HepG2 (cell line): ENCODE data around the gene SPATA25. TPM values are rescaled to one million over a fixed set of nuclear protein-coding genes. Genes with fewer than 3 reads are reported as not detected.

ENCODE experiments used
- ATAC-seq: fragments of 200-7000 bp; cut with Tn5 transposase; 3 replicates; pipeline ENCODE4 v1.9.1; 2020; ENCODE audit warnings: mild to moderate bottlenecking, moderate library complexity
- Bru-seq: library from RNA; stranded (reverse); fragments of 400-500 nt; gene quantifications from one replicate; lab custom pipeline; 2021; lab: Mats Ljungman, UMichigan
- BruChase-seq, 2 experiments: library from RNA; stranded (reverse); fragments of 400-500 nt; gene quantifications; one replicate each; lab custom pipeline; 2021; lab: Mats Ljungman, UMichigan
- BruUV-seq: library from RNA; stranded (reverse); fragments of 400-500 nt; replicated peaks from 2 replicates; lab custom pipeline; 2021; lab: Mats Ljungman, UMichigan
- CTCF ChIA-PET: fragments of 300-600 bp; formaldehyde crosslinking; extraction: SDS; loops from one replicate; lab custom pipeline; 2021; ENCODE audit warnings: low total read pairs, inconsistent platforms, low intra/inter-chr PET ratio; lab: Yijun Ruan, JAX
- POLR2A ChIA-PET: fragments of 350-600 bp; sonication (Branson Sonifier 250); formaldehyde crosslinking; loops from one replicate; lab custom pipeline; 2020; ENCODE audit warnings: antibody characterized with exemption, inconsistent platforms; lab: Yijun Ruan, JAX
- DNase-seq: peaks from one replicate; pipeline ENCODE4 v3.0.0-alpha.2; 2015; ENCODE audit warnings: low spot score
- FAIRE-seq: peaks from 3 replicates; lab custom pipeline; 2011; peaks lifted over from hg19 to GRCh38; lab: Jason Lieb, UNC
- H2AFZ ChIP-seq: one replicate; pipeline ENCODE4 v1.6.1; 2011; ENCODE audit warnings: low read length, inconsistent platforms
- H3K27ac ChIP-seq: fragments of 300-600 bp; 3 replicates; pipeline ENCODE4 v1.8.0; 2011; ENCODE audit warnings: mixed run types, mild to moderate bottlenecking, mixed read lengths, low read length, inconsistent platforms; ENCODE audit not compliant: insufficient read depth; ENCODE audit errors: extremely low read length
- H3K27me3 ChIP-seq, 2 experiments: fragments of 200-600 bp in 1 of 2; 2 replicates in 1 of 2; 3 replicates in 1 of 2; pipeline versions ENCODE4 v1.6.0 to v1.8.0; 2011; ENCODE audit warnings: low read length in 2 of 2, mild to moderate bottlenecking in 2 of 2, moderate library complexity in 2 of 2, inconsistent platforms in 1 of 2; ENCODE audit not compliant: insufficient read depth in 2 of 2, control insufficient read depth in 1 of 2
- H3K36me3 ChIP-seq, 2 experiments: fragments of 200-600 bp in 1 of 2; replicated peaks in 1 of 2; 2 replicates in 1 of 2; 3 replicates in 1 of 2; pipeline versions ENCODE4 v1.5.1 to v1.8.0; 2011; ENCODE audit warnings: low read length in 2 of 2, inconsistent platforms in 1 of 2; ENCODE audit not compliant: insufficient read depth in 2 of 2, control insufficient read depth in 1 of 2
- H3K4me1 ChIP-seq: 2 replicates; pipeline ENCODE4 v1.5.1; 2012; ENCODE audit warnings: low read length, inconsistent platforms; ENCODE audit not compliant: insufficient read depth
- H3K4me2 ChIP-seq: 2 replicates; pipeline ENCODE4 v1.6.0; 2011; ENCODE audit warnings: low read depth, low read length, inconsistent platforms
- H3K4me3 ChIP-seq, 3 experiments: fragments of 200-600 bp in 1 of 3; sonication (generic), shearing (Covaris generic) in 1 of 3; replicated peaks in 1 of 3; 2 replicates each; pipeline ENCODE4 v1.5.1; 2011 to 2016; ENCODE audit warnings: low read length in 3 of 3, inconsistent platforms in 2 of 3, low read depth in 2 of 3, mild to moderate bottlenecking in 2 of 3, control low read depth in 1 of 3, mixed read lengths in 1 of 3; ENCODE audit not compliant: insufficient read depth in 1 of 3
- H3K79me2 ChIP-seq: one replicate; pipeline ENCODE4 v1.6.1; 2011; ENCODE audit warnings: low read length, inconsistent platforms; ENCODE audit not compliant: insufficient read depth
- H3K9ac ChIP-seq: 2 replicates; pipeline ENCODE4 v1.6.0; 2011; ENCODE audit warnings: mild to moderate bottlenecking, low read depth, low read length, inconsistent platforms; ENCODE audit not compliant: insufficient read depth
- H3K9me3 ChIP-seq: 2 replicates; pipeline ENCODE4 v1.5.1; 2012; ENCODE audit warnings: mild to moderate bottlenecking, low read length
- H4K20me1 ChIP-seq: 2 replicates; pipeline ENCODE4 v1.6.0; 2011; ENCODE audit warnings: inconsistent platforms, mild to moderate bottlenecking, low read length, moderate library complexity; ENCODE audit not compliant: insufficient read depth
- ASH2L ChIP-seq: fragments of 300-600, 200-600 bp; sonication (generic); IDR thresholded peaks from 2 replicates; pipeline ENCODE4 v1.7.0; 2017; ENCODE audit warnings: low read depth, mild to moderate bottlenecking, moderate library complexity, mixed read lengths, low read length; ENCODE audit not compliant: insufficient read length
- HDAC1 ChIP-seq: sonication (generic); formaldehyde crosslinking; IDR thresholded peaks from 2 replicates; pipeline ENCODE4 v1.5.1; 2020; ENCODE audit warnings: mild to moderate bottlenecking, missing genetic modification reagents
- JARID2 ChIP-seq: sonication (generic); formaldehyde crosslinking; IDR thresholded peaks from 2 replicates; pipeline ENCODE4 v1.8.1; 2023; ENCODE audit warnings: missing genetic modification reagents, inconsistent platforms; ENCODE audit not compliant: insufficient replicate concordance
- POLR2A ChIP-seq, 2 experiments: IDR thresholded peaks; 2 replicates each; pipeline ENCODE4 v1.6.1; 2011; ENCODE audit warnings: low read depth in 2 of 2, low read length in 2 of 2, mild to moderate bottlenecking in 1 of 2, moderate library complexity in 1 of 2; ENCODE audit not compliant: insufficient read depth in 1 of 2
- POLR2AphosphoS5 ChIP-seq: IDR thresholded peaks from 2 replicates; pipeline ENCODE4 v1.6.1; 2012; ENCODE audit warnings: low read depth, low read length
- POLR2G ChIP-seq: fragments of 200-400 bp; formaldehyde crosslinking; IDR thresholded peaks from 2 replicates; pipeline ENCODE4 v1.6.1; 2018; ENCODE audit warnings: mild to moderate bottlenecking, low read depth, low read length, moderate library complexity
- SMARCE1 ChIP-seq: fragments of 450-650 bp; IDR thresholded peaks from 2 replicates; pipeline ENCODE4 v1.6.1; 2017; ENCODE audit warnings: borderline replicate concordance
- ZC3H13 ChIP-seq: sonication (generic); formaldehyde crosslinking; IDR thresholded peaks from 2 replicates; pipeline ENCODE4 v1.8.1; 2023; ENCODE audit warnings: mild to moderate bottlenecking, missing genetic modification reagents, moderate library complexity
- ZNF746 ChIP-seq: sonication (generic); formaldehyde crosslinking; IDR thresholded peaks from 2 replicates; pipeline ENCODE4 v1.8.0; 2022; ENCODE audit warnings: mild to moderate bottlenecking, missing genetic modification reagents
- ZZZ3 ChIP-seq: sonication (generic); formaldehyde crosslinking; IDR thresholded peaks from 2 replicates; pipeline ENCODE4 v1.4.0; 2020; ENCODE audit warnings: missing genetic modification reagents, mild to moderate bottlenecking, borderline replicate concordance
- WGBS: methylation state at CpG from one replicate; pipeline ENCODE4 v1.1.6; 2017; ENCODE audit warnings: low lambda C conversion rate; 5-methylcytosine and 5-hydroxymethylcytosine counted together
- in situ Hi-C: cut with HindIII; loops from 2 replicates; pipeline ENCODE4 v1.10.0; 2017; ENCODE audit warnings: low pct_unique_long_range_greater_than_20kb; ENCODE audit not compliant: extremely low pct_ligation_motif_present
- intact Hi-C: fragments of 100-400 bp; cut with micrococcal nuclease; formaldehyde crosslinking; loops from one replicate; pipeline ENCODE4 v1.10.0; 2022; ENCODE audit not compliant: unreplicated experiment
- long read RNA-seq, 2 experiments: library from RNA in 1 of 2; library from polyadenylated mRNA in 1 of 2; stranded (forward) in 1 of 2; unstranded in 1 of 2; transcript quantifications; one replicate each; pipeline ENCODE4 v2.0.0, GENCODE V29; 2019 to 2022
- polyA minus RNA-seq, 3 experiments: library from RNA; depleted of rRNA, polyadenylated mRNA; stranded (reverse); fragments of >200 nt; gene quantifications; 2 replicates each; pipeline ENCODE4 v1.2.3, GENCODE V29; 2011; ENCODE audit warnings: low replicate concordance in 1 of 3
- polyA plus RNA-seq, 8 experiments: library from polyadenylated mRNA; depleted of rRNA in 3 of 8; stranded (reverse) in 7 of 8; unstranded in 1 of 8; fragments of >200 nt; fragmentation: Illumina TruSeq in 4 of 8; extraction: Trizol in 4 of 8; gene quantifications; 2 replicates each; pipeline versions ENCODE4 v1.2.1 to v1.2.3, GENCODE V29; 2011 to 2016; ENCODE audit warnings: low read depth in 4 of 8, missing spikeins in 1 of 8, mixed read lengths in 1 of 8; ENCODE audit not compliant: insufficient read depth in 1 of 8
- total RNA-seq, 5 experiments: library from RNA; depleted of rRNA; stranded (reverse); fragments of >200 nt; fragmentation: Illumina TruSeq; extraction: Trizol; gene quantifications; 2 replicates each; pipeline ENCODE4 v1.2.3, GENCODE V29; 2016; ENCODE audit warnings: low read depth in 1 of 5
- TF ChIP-seq, protein P1 (sequence below): sonication (generic); formaldehyde crosslinking; IDR thresholded peaks from 2 replicates; pipeline ENCODE4 v1.4.0; 2020; ENCODE audit warnings: mild to moderate bottlenecking, missing genetic modification reagents

SPATA25 gene, protein sequence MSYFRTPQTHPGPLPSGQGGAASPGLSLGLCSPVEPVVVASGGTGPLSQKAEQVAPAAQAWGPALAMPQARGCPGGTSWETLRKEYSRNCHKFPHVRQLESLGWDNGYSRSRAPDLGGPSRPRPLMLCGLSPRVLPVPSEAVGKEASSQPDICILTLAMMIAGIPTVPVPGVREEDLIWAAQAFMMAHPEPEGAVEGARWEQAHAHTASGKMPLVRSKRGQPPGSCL
- total RNA-seq (2016; rRNA removed; fragmentation: Illumina TruSeq; extraction: Trizol) (3.3 and 7.6 TPM in 2 replicates), polyA plus RNA-seq (2011; rRNA removed) (4.8 and 8.9 TPM in 2 replicates), polyA minus RNA-seq (2011; rRNA and poly(A)+ RNA removed; ENCODE audit: low replicate concordance) (3.0 and 7.4 TPM in 2 replicates), Bru-seq, nascent RNA (percentile 95 among the genes with signal in this experiment), BruChase-seq, experiment 1, labeled RNA remaining after a 6-hour chase (percentile 70 among the genes with signal in this experiment), BruChase-seq, experiment 2, labeled RNA remaining after a 2-hour chase (percentile 87 among the genes with signal in this experiment)
- 0.35 and 0.40 TPM in 2 replicates for total RNA-seq (2016; cell fraction: cytosol; rRNA removed; fragmentation: Illumina TruSeq; extraction: Trizol; ENCODE audit: low read depth)
- total RNA-seq (2016; cell fraction: insoluble cytoplasmic fraction; rRNA removed; fragmentation: Illumina TruSeq; extraction: Trizol) = 2.3 and 8.1 TPM in 2 replicates
- 2.3 TPM in 2 replicates for total RNA-seq (2016; cell fraction: membrane; rRNA removed; fragmentation: Illumina TruSeq; extraction: Trizol)
- total RNA-seq (2016; cell fraction: nucleus; rRNA removed; fragmentation: Illumina TruSeq; extraction: Trizol) = 13.0 and 19.1 TPM in 2 replicates
- polyA plus RNA-seq (2011; cell fraction: cytosol; rRNA removed) = 1.8 and 3.7 TPM in 2 replicates
- 44.5 and 49.8 TPM in 2 replicates for polyA plus RNA-seq (2011; cell fraction: nucleus; rRNA removed)
- 2.1 and 3.2 TPM in 2 replicates for polyA plus RNA-seq (2012)
- polyA plus RNA-seq (2016; cell fraction: cytosol; fragmentation: Illumina TruSeq; extraction: Trizol; ENCODE audit: low read depth) = 0.34 and 0.51 TPM in 2 replicates
- polyA plus RNA-seq (2016; cell fraction: insoluble cytoplasmic fraction; fragmentation: Illumina TruSeq; extraction: Trizol; ENCODE audit: low read depth) = 1.0 and 1.7 TPM in 2 replicates
- 0.37 and 1.7 TPM in 2 replicates for polyA plus RNA-seq (2016; cell fraction: membrane; fragmentation: Illumina TruSeq; extraction: Trizol; ENCODE audit: low read depth)
- 23.9 and 34.2 TPM in 2 replicates for polyA plus RNA-seq (2016; cell fraction: nucleus; fragmentation: Illumina TruSeq; extraction: Trizol; ENCODE audit: insufficient read depth, low read depth)
- polyA minus RNA-seq (2011; cell fraction: cytosol; rRNA and poly(A)+ RNA removed) = 1.8 and 2.4 TPM in 2 replicates
- polyA minus RNA-seq (2011; cell fraction: nucleus; rRNA and poly(A)+ RNA removed) = 19.0 and 20.9 TPM in 2 replicates
- long read RNA-seq, experiment 1 = 0 reads
- long read RNA-seq, experiment 2, partial matches to known transcripts = 0 of 1 reads
- long read RNA-seq, experiment 2, other reads (novel, unspliced or antisense) = 1 of 1 reads

DNA sequence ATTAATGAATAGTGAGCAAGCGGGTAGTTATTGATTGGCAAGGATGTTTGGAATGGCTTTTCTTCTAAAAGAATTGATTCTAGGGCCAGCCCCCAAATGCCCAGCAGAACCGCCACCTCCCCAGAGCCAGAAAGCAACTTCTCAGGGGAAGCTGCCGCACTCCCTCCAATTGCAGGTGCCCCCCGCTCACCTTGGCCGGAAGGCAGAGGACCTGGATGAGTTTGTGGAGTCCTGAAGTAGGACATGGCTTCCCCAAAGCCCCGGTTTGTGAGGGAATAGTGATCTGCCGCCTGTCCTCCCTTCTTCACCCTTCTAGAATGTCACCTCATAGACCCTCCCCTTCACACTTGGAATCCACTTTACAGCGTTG lies at the start of gene SPATA25:
Gene SPATA25 (minus strand): TSS at position 277 of the 370 bp plus-strand sequence. CDS start 32 bp downstream, at position 245.
- H4K20me1 ChIP-seq = no peaks in the 10 kb centered on the region
- H3K79me2 ChIP-seq = peaks cover 32% of the 10 kb centered on the region
- in situ Hi-C loops (no loop called here), intact Hi-C loops (loop anchor here (10.0 kb wide), 1 partner anchor 93 kb away; the partner anchor contains the start of genes DNTTIP1 and WFDC3)
- WGBS = 99% methylated on average over 8 of the region's 8 CpGs
- ChIA-PET POLR2A (interaction anchor here (1.5 to 7.5 kb wide), 4 partner anchors 18 to 59 kb away, joined by 4 to 78 read pairs (median 9); partner anchors contain the start of genes PCIF1 and SNX21), CTCF (no interaction called here)
- no peak within 1 kb of the TSS for H2AFZ ChIP-seq
- no peak for ATAC-seq
- H3K27me3 ChIP-seq = no peaks in the 10 kb centered on the region
- peak within 1 kb of the TSS; percentile 85; the same call in 1 of the 2 replicates for H3K4me2 ChIP-seq
- no peak for FAIRE-seq
- H3K4me1 ChIP-seq = peaks cover 46% of the 10 kb centered on the region
- no peak within 1 kb of the TSS for H3K9ac ChIP-seq
- no peak for DNase-seq
- no TSS peak for BruUV-seq
- TF ChIP-seq SMARCE1 = no peak
- TF ChIP-seq, protein P1, sequence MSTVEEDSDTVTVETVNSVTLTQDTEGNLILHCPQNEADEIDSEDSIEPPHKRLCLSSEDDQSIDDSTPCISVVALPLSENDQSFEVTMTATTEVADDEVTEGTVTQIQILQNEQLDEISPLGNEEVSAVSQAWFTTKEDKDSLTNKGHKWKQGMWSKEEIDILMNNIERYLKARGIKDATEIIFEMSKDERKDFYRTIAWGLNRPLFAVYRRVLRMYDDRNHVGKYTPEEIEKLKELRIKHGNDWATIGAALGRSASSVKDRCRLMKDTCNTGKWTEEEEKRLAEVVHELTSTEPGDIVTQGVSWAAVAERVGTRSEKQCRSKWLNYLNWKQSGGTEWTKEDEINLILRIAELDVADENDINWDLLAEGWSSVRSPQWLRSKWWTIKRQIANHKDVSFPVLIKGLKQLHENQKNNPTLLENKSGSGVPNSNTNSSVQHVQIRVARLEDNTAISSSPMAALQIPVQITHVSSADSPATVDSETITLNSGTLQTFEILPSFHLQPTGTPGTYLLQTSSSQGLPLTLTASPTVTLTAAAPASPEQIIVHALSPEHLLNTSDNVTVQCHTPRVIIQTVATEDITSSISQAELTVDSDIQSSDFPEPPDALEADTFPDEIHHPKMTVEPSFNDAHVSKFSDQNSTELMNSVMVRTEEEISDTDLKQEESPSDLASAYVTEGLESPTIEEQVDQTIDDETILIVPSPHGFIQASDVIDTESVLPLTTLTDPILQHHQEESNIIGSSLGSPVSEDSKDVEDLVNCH (CRISPR knock-in tag) = no peak
- TF ChIP-seq HDAC1 (CRISPR knock-in tag) = no peak
- TF ChIP-seq ZNF746 (CRISPR knock-in tag) = 0 out of 2 replicates have a peak, but pooled peaks have one; percentile 12
- TF ChIP-seq ZZZ3 (CRISPR knock-in tag) = no peak
- TF ChIP-seq ASH2L = no peak
- peak in 1 of 2 experiments; percentile 24; a peak in 2 of 4 replicates for TF ChIP-seq POLR2A (IDR thresholded peaks at IDR 0.05; ENCODE audit: insufficient read depth in 1 of 2, low read depth in 2 of 2, low read length in 2 of 2)
- TF ChIP-seq JARID2 (CRISPR knock-in tag) = no peak
- 0 out of 2 replicates have a peak, but pooled peaks have one; percentile 25 for TF ChIP-seq POLR2AphosphoS5
- peak; percentile 26; the same call in 1 of the 2 replicates for TF ChIP-seq ZC3H13 (CRISPR knock-in tag)
- TF ChIP-seq POLR2G = peak; percentile 46
- H3K36me3 ChIP-seq = peaks cover 21 to 44% of the 10 kb centered on the region in 2 experiments
- no peaks in the 10 kb centered on the region for H3K9me3 ChIP-seq
- no peak within 1 kb of the TSS for H3K27ac ChIP-seq
- no peak within 1 kb of the TSS for H3K4me3 ChIP-seq
